ENCODE results near the gene FLACC1.

The FLACC1 gene

GRCh38 chr2:201350879-201351278 is 6.3 kb downstream of the FLACC1 start:
- H3K4me3 ChIP-seq (ENCODE audit: low read depth, low read length), result no peak overlapping the region
- no peak for DNase-seq (ENCODE audit: low read depth)
- no peak for TF ChIP-seq CTCF (IDR thresholded peaks at IDR 0.05; ENCODE audit: control insufficient read depth, extremely low read depth, insufficient read depth)

- no peak for DNase-seq (ENCODE audit: low read depth)
- H3K4me3 ChIP-seq (ENCODE audit: low read depth, low read length), result no peak overlapping the region
- no peak for TF ChIP-seq CTCF (IDR thresholded peaks at IDR 0.05; ENCODE audit: control insufficient read depth, extremely low read depth, insufficient read depth)
These were observed 7.5 kb downstream of the FLACC1 start for GRCh38 chr2:201349601-201350000.

GRCh38 chr2:201348758-201349157 is 8.4 kb downstream of the FLACC1 start:
- no peak overlapping the region for H3K4me3 ChIP-seq (ENCODE audit: low read depth, low read length)
- no peak for DNase-seq (ENCODE audit: low read depth)
- no peak for TF ChIP-seq CTCF (IDR thresholded peaks at IDR 0.05; ENCODE audit: control insufficient read depth, extremely low read depth, insufficient read depth)

- TF ChIP-seq CTCF (IDR thresholded peaks at IDR 0.05; ENCODE audit: control insufficient read depth, extremely low read depth, insufficient read depth), result no peak
- no peak for DNase-seq (ENCODE audit: low read depth)
- H3K4me3 ChIP-seq (ENCODE audit: low read depth, low read length), result no peak overlapping the region
These were observed 10.0 kb downstream of the FLACC1 start for GRCh38 chr2:201347138-201347537.

- TF ChIP-seq CTCF (IDR thresholded peaks at IDR 0.05; ENCODE audit: control insufficient read depth, extremely low read depth, insufficient read depth), result no peak
- H3K4me3 ChIP-seq (ENCODE audit: low read depth, low read length), result no peak overlapping the region
- DNase-seq (ENCODE audit: low read depth), result no peak
These were observed 11.4 kb downstream of the FLACC1 start for GRCh38 chr2:201345625-201346213.

GRCh38 chr2:201344663-201345366 is 12.3 kb downstream of the FLACC1 start:
- no peak overlapping the region for H3K4me3 ChIP-seq (ENCODE audit: low read depth, low read length)
- no peak for DNase-seq (ENCODE audit: low read depth)
- TF ChIP-seq CTCF (IDR thresholded peaks at IDR 0.05; ENCODE audit: control insufficient read depth, extremely low read depth, insufficient read depth), result no peak

- no peak for TF ChIP-seq CTCF (IDR thresholded peaks at IDR 0.05; ENCODE audit: control insufficient read depth, extremely low read depth, insufficient read depth)
- no peak for DNase-seq (ENCODE audit: low read depth)
- H3K4me3 ChIP-seq (ENCODE audit: low read depth, low read length), result no peak overlapping the region
These were observed 13.6 kb downstream of the FLACC1 start for GRCh38 chr2:201343559-201343958.
